Endothelial cell of umbilical vein (primary cell): ENCODE results near the gene TOR1B. TPM values are rescaled to one million over a fixed set of nuclear protein-coding genes. Genes with fewer than 3 reads are reported as not detected.
"Not testable (repeated sequence)": the region's sequence is repeated elsewhere in the genome, so short reads cannot be mapped to it uniquely, and the experiment has no call there.

ENCODE experiments used
- BruUV-seq: library from RNA; stranded (reverse); fragments of 400-500 nt; replicated peaks from 2 replicates; lab custom pipeline; 2021; lab: Mats Ljungman, UMichigan
- CTCF ChIA-PET: fragments of 300-600, 350-600 bp; sonication (Branson Sonifier 250); formaldehyde crosslinking; loops from one replicate; lab custom pipeline; 2021; ENCODE audit warnings: antibody characterized with exemption, inconsistent platforms; lab: Charles Lee
- POLR2A ChIA-PET: fragments of 300-600, 350-600 bp; sonication (Branson Sonifier 250); formaldehyde crosslinking; loops from one replicate; lab custom pipeline; 2021; ENCODE audit warnings: antibody characterized with exemption, inconsistent platforms; lab: Charles Lee
- DNase-seq: peaks from one replicate; pipeline ENCODE4 v3.0.0-alpha.2; 2011; ENCODE audit warnings: low read depth, low spot score
- FAIRE-seq: peaks from 2 replicates; lab custom pipeline; 2011; peaks lifted over from hg19 to GRCh38; lab: Jason Lieb, UNC
- H2AFZ ChIP-seq: 2 replicates; pipeline ENCODE4 v1.6.0; 2012; ENCODE audit warnings: low read depth, low read length, control low read depth, inconsistent platforms
- H3K27ac ChIP-seq: 2 replicates; pipeline ENCODE4 v1.5.1; 2011; ENCODE audit warnings: low read depth, mild to moderate bottlenecking, control low read depth, low read length, moderate library complexity; ENCODE audit not compliant: insufficient read depth
- H3K27me3 ChIP-seq, 2 experiments: 2 replicates each; pipeline versions ENCODE4 v1.6.0 to v1.6.1; 2011; ENCODE audit warnings: low read length in 2 of 2, mixed read lengths in 1 of 2; ENCODE audit not compliant: control insufficient read depth in 2 of 2, insufficient read depth in 2 of 2
- H3K36me3 ChIP-seq, 2 experiments: 2 replicates in 1 of 2; 3 replicates in 1 of 2; pipeline ENCODE4 v1.5.1; 2011; ENCODE audit warnings: low read length in 2 of 2, mild to moderate bottlenecking in 1 of 2, moderate library complexity in 1 of 2; ENCODE audit not compliant: control insufficient read depth in 2 of 2, insufficient read depth in 2 of 2; ENCODE audit errors: extremely low read depth in 1 of 2
- H3K4me1 ChIP-seq: 3 replicates; pipeline ENCODE4 v1.5.1; 2011; ENCODE audit warnings: mild to moderate bottlenecking, low read length; ENCODE audit not compliant: control insufficient read depth, insufficient read depth; ENCODE audit errors: extremely low read depth
- H3K4me2 ChIP-seq: 2 replicates; pipeline ENCODE4 v1.6.1; 2011; ENCODE audit warnings: low read length, control low read depth, mixed read lengths; ENCODE audit not compliant: insufficient read depth
- H3K4me3 ChIP-seq, 3 experiments: fragments of 200-600 bp in 1 of 3; sonication (generic), shearing (Covaris generic) in 1 of 3; replicated peaks in 1 of 3; 2 replicates each; pipeline ENCODE4 v1.5.1; 2011 to 2016; ENCODE audit warnings: control low read depth in 3 of 3, low read length in 3 of 3, mild to moderate bottlenecking in 2 of 3, inconsistent platforms in 1 of 3, low read depth in 1 of 3, moderate library complexity in 1 of 3; ENCODE audit not compliant: insufficient read depth in 1 of 3
- H3K79me2 ChIP-seq: 2 replicates; pipeline ENCODE4 v1.6.0; 2012; ENCODE audit warnings: low read length, inconsistent platforms; ENCODE audit not compliant: control insufficient read depth, insufficient read depth
- H3K9ac ChIP-seq: replicated peaks from 2 replicates; pipeline ENCODE3; 2011; ENCODE audit warnings: low read length, control low read depth; ENCODE audit not compliant: insufficient read depth; ENCODE audit errors: extremely low read depth
- H3K9me1 ChIP-seq: replicated peaks from 3 replicates; pipeline ENCODE4 v1.6.0; 2011; ENCODE audit warnings: mild to moderate bottlenecking, low read length; ENCODE audit not compliant: control insufficient read depth, insufficient read depth; ENCODE audit errors: extremely low read depth
- H3K9me3 ChIP-seq: replicated peaks from 2 replicates; pipeline ENCODE4 v1.5.1; 2012; ENCODE audit warnings: low read length, inconsistent platforms; ENCODE audit not compliant: control insufficient read depth, insufficient read depth
- H4K20me1 ChIP-seq: replicated peaks from 2 replicates; pipeline ENCODE3; 2011; ENCODE audit warnings: mild to moderate bottlenecking, low read length; ENCODE audit not compliant: control insufficient read depth, insufficient read depth; ENCODE audit errors: extremely low read depth
- EZH2 ChIP-seq: IDR thresholded peaks from 2 replicates; pipeline ENCODE4 v1.6.1; 2012; ENCODE audit warnings: borderline replicate concordance, low read depth, mild to moderate bottlenecking, moderate library complexity, low read length, inconsistent platforms; ENCODE audit not compliant: severe bottlenecking
- FOS ChIP-seq: IDR thresholded peaks from 2 replicates; pipeline ENCODE4 v1.6.1; 2011; ENCODE audit warnings: mild to moderate bottlenecking, low read length, moderate library complexity, borderline replicate concordance; ENCODE audit not compliant: insufficient read depth
- GATA2 ChIP-seq: IDR thresholded peaks from 2 replicates; pipeline ENCODE4 v1.7.0; 2011; ENCODE audit warnings: low read depth, mild to moderate bottlenecking, moderate library complexity, mixed read lengths, low read length; ENCODE audit not compliant: insufficient read length, insufficient read depth
- JUN ChIP-seq: IDR thresholded peaks from 2 replicates; pipeline ENCODE4 v1.6.1; 2011; ENCODE audit warnings: borderline replicate concordance, low read depth; ENCODE audit not compliant: insufficient read length, insufficient read depth
- MAX ChIP-seq: IDR thresholded peaks from 2 replicates; pipeline ENCODE4 v1.6.1; 2011; ENCODE audit not compliant: insufficient read depth, insufficient read length
- MYC ChIP-seq: IDR thresholded peaks from one replicate; pipeline ENCODE4 v1.6.1; 2011; ENCODE audit warnings: mild to moderate bottlenecking, low read depth, low read length
- POLR2A ChIP-seq: IDR thresholded peaks from 2 replicates; pipeline ENCODE4 v1.6.1; 2012; ENCODE audit warnings: low read depth, mild to moderate bottlenecking, control low read depth, low read length
- POLR2AphosphoS5 ChIP-seq: IDR thresholded peaks from 2 replicates; pipeline ENCODE4 v1.6.1; 2012; ENCODE audit warnings: low read depth, mild to moderate bottlenecking, control low read depth, low read length, moderate library complexity; ENCODE audit not compliant: insufficient read depth
- dilution Hi-C: fragments of 300-500 bp; cut with MboI; formaldehyde crosslinking; loops from one replicate; pipeline ENCODE4 v1.15.0; 2019; ENCODE audit warnings: low sequenced_read_pairs; ENCODE audit not compliant: extremely low pct_ligation_motif_present
- intact Hi-C: fragments of 100-400 bp; cut with micrococcal nuclease; formaldehyde crosslinking; loops from one replicate; pipeline ENCODE4 v1.10.0; 2022
- polyA plus RNA-seq, 4 experiments: library from polyadenylated mRNA; depleted of rRNA in 3 of 4; stranded (reverse) in 3 of 4; unstranded in 1 of 4; fragments of >200 nt; gene quantifications; 2 replicates each; pipeline versions ENCODE4 v1.2.1 to v1.2.3, GENCODE V29; 2011 to 2012; ENCODE audit warnings: missing spikeins in 1 of 4
- total RNA-seq: library from RNA; stranded (reverse); gene quantifications from 2 replicates; pipeline ENCODE4 v1.2.3, GENCODE V29; 2021
- TF ChIP-seq, protein P1 (sequence below), 2 donors: IDR thresholded peaks; 1 replicate in 1 of 2; 2 replicates in 1 of 2; pipeline ENCODE4 v1.5.1; 2011; ENCODE audit warnings: low read length in 2 of 2, mild to moderate bottlenecking in 2 of 2, moderate library complexity in 2 of 2, control low read depth in 1 of 2, inconsistent platforms in 1 of 2, low read depth in 1 of 2; ENCODE audit not compliant: insufficient read depth in 1 of 2; ENCODE audit errors: extremely low read depth in 1 of 2

The TOR1B gene
- total and polyA plus RNA-seq, 2 donors (not counting 3 experiments of a cell fraction or from before 2014, with no cell fraction given), result 27.0 to 29.5 TPM

DNA sequence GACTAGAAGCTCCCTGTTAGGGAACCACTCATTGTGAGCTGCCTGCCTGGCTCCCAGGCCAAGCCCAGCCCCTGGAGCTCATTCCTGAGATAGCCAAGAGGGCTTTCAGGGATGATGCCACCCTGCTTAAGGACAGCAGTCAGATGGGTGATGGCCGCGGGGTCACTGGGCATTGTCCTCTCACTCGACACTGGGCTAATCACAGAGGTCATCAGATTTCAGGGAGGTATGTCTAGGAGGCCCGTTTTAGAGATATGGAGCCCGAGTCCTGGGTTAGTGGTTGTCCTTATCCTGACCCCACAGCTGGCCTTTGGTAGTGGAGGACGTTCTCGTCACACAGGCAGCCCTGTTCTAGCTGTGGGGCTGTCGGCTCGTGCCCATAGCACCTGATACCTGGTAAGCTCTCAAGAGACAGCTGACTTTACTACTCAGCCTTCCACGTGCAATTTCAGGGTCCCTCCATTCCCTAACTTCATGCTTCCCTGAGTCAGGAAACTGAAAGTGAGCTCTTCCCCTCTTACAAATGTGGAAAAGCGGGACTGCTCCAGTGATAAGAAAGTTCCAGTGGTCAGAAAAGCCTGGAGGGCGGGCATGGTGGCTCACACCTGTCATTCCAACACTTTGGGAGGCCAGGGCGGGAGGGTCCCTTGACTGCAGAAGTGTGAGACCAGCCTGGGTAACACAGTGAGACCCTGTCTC lies 43.0 kb upstream of the TOR1B start:
- H3K79me2 ChIP-seq, result no peaks in the 10 kb centered on the region
- no peak overlapping the region for H3K4me2 ChIP-seq
- no peak overlapping the region for H3K4me3 ChIP-seq
- TF ChIP-seq, protein P1, sequence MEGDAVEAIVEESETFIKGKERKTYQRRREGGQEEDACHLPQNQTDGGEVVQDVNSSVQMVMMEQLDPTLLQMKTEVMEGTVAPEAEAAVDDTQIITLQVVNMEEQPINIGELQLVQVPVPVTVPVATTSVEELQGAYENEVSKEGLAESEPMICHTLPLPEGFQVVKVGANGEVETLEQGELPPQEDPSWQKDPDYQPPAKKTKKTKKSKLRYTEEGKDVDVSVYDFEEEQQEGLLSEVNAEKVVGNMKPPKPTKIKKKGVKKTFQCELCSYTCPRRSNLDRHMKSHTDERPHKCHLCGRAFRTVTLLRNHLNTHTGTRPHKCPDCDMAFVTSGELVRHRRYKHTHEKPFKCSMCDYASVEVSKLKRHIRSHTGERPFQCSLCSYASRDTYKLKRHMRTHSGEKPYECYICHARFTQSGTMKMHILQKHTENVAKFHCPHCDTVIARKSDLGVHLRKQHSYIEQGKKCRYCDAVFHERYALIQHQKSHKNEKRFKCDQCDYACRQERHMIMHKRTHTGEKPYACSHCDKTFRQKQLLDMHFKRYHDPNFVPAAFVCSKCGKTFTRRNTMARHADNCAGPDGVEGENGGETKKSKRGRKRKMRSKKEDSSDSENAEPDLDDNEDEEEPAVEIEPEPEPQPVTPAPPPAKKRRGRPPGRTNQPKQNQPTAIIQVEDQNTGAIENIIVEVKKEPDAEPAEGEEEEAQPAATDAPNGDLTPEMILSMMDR (IDR thresholded peaks at IDR 0.05; ENCODE audit: extremely low read depth in 1 of 2, insufficient read depth in 1 of 2, low read depth in 1 of 2, low read length in 2 of 2), result no peak
- TF ChIP-seq POLR2AphosphoS5, result no peak
- no peak for TF ChIP-seq JUN
- no peak for TF ChIP-seq EZH2
- no peak for TF ChIP-seq MAX
- TF ChIP-seq POLR2A, result no peak
- TF ChIP-seq MYC, result no peak
- no peak for TF ChIP-seq GATA2
- no peak for TF ChIP-seq FOS
- dilution Hi-C loops, result no loop called here
- H3K36me3 ChIP-seq, result no peaks in the 10 kb centered on the region
- DNase-seq, result no peak
- no peaks in the 10 kb centered on the region for H3K9me3 ChIP-seq
- no peaks in the 10 kb centered on the region for H4K20me1 ChIP-seq
- ChIA-PET CTCF (interaction anchor here (0.6 to 2.0 kb wide), 5 partner anchors 12 to 134 kb away, joined by 3 to 8 read pairs (median 4); partner anchors contain the start of gene NTMT1), POLR2A (no interaction called here)
- H2AFZ ChIP-seq, result no peak overlapping the region
- no peak overlapping the region for H3K9ac ChIP-seq
- H3K27me3 ChIP-seq, result no peaks in the 10 kb centered on the region
- peaks cover 3% of the 10 kb centered on the region for H3K4me1 ChIP-seq
- no peak overlapping the region for H3K27ac ChIP-seq
- no peak for FAIRE-seq
- intact Hi-C loops, result no loop called here
- BruUV-seq, result no TSS peak
- no peaks in the 10 kb centered on the region for H3K9me1 ChIP-seq

DNA sequence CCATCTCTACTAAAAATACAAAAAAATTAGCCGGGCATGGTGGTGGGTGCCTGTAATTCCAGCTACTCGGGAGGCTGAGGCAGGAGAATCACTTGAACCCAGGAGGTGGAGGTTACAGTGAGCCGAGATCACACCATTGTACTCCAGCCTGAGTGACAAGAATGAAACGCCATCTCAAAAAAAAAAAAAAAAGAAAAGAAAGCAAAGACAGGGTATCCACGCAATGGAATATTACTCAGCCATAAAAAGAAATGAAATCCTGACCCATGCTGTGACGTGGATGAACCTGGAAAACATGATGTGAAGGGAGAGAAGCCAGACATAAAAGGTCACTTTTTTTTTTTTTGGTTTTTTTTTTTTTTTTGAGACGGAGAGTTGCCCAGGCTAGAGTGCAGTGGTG lies 42.2 kb upstream of the TOR1B start:
- H3K9ac ChIP-seq, H3K79me2 ChIP-seq, H3K9me3 ChIP-seq, dilution Hi-C loops, H3K27me3 ChIP-seq, H4K20me1 ChIP-seq, H3K4me3 ChIP-seq, H3K27ac ChIP-seq, H3K9me1 ChIP-seq, DNase-seq, FAIRE-seq, BruUV-seq, H2AFZ ChIP-seq, POLR2A ChIA-PET, H3K4me1 ChIP-seq, H3K36me3 ChIP-seq, intact Hi-C loops, H3K4me2 ChIP-seq: not testable (repeated sequence)
- CTCF ChIA-PET, result interaction anchor here (1.1 to 1.5 kb wide), 3 partner anchors 11 to 16 kb away, joined by 4 to 5 read pairs (median 4); no protein-coding TSS in a partner anchor
